Ishikawa (cell line): ENCODE data around the gene WEE2.

Experiments used
- CREB1 ChIP-seq: IDR thresholded peaks from 2 replicates; pipeline ENCODE4 v1.6.1; 2012; ENCODE audit warnings: low read depth
- EGR1 ChIP-seq: IDR thresholded peaks from 2 replicates; pipeline ENCODE4 v1.6.1; 2012
- EP300 ChIP-seq: IDR thresholded peaks from 2 replicates; pipeline ENCODE4 v1.6.1; 2012; ENCODE audit warnings: borderline replicate concordance
- FOXM1 ChIP-seq: IDR thresholded peaks from 2 replicates; pipeline ENCODE4 v1.6.1; 2012; ENCODE audit warnings: low read depth, borderline replicate concordance
- MAX ChIP-seq: IDR thresholded peaks from 2 replicates; pipeline ENCODE4 v1.6.1; 2012
- RAD21 ChIP-seq: IDR thresholded peaks from 2 replicates; pipeline ENCODE4 v1.6.1; 2012; ENCODE audit warnings: low read depth
- REST ChIP-seq: IDR thresholded peaks from 2 replicates; pipeline ENCODE4 v1.6.1; 2012; ENCODE audit warnings: low read depth, mild to moderate bottlenecking
- TAF1 ChIP-seq: IDR thresholded peaks from 2 replicates; pipeline ENCODE4 v1.6.1; 2012; ENCODE audit warnings: low read depth, mild to moderate bottlenecking
- TCF12 ChIP-seq: IDR thresholded peaks from 2 replicates; pipeline ENCODE4 v1.6.1; 2012; ENCODE audit warnings: low read depth
- TEAD4 ChIP-seq: IDR thresholded peaks from 2 replicates; pipeline ENCODE4 v1.6.1; 2012
- YY1 ChIP-seq: IDR thresholded peaks from 2 replicates; pipeline ENCODE4 v1.6.1; 2012; ENCODE audit warnings: low read depth

- TF ChIP-seq YY1 (no peak), EP300 (no peak), TAF1 (no peak), TCF12 (no peak), RAD21 (no peak), MAX (no peak), TEAD4 (no peak), FOXM1 (no peak), REST (no peak), CREB1 (no peak), EGR1 (no peak)
Observed at GRCh38 chr7:141679014-141679413, 29.1 kb upstream of the WEE2 start.
